Lower leg skin (tissue), 4 donors: Measurements from ENCODE around the gene DLGAP1. TPM values are rescaled to one million over a fixed set of nuclear protein-coding genes. Genes with fewer than 3 reads are reported as not detected.

Experiments
- DNase-seq, 2 donors: peaks; one replicate each; pipeline ENCODE4 v3.0.0-alpha.2; 2019; ENCODE audit warnings: low spot score in 2 of 2
- H3K4me3 ChIP-seq: fragments of 200-600 bp; sonication (generic); 2 replicates; pipeline ENCODE4 v1.5.1; 2017; ENCODE audit warnings: mild to moderate bottlenecking, low read depth; ENCODE audit not compliant: poor library complexity, severe bottlenecking
- CTCF ChIP-seq, 3 donors: fragments of 450-650 bp; IDR thresholded peaks; one replicate each; pipeline ENCODE4 v1.5.1; 2016; ENCODE audit warnings: antibody characterized with exemption in 3 of 3, mild to moderate bottlenecking in 3 of 3, moderate library complexity in 2 of 3
- POLR2A ChIP-seq, 2 donors: fragments of 450-650 bp; IDR thresholded peaks; one replicate each; pipeline ENCODE4 v1.6.1; 2016 to 2017; ENCODE audit warnings: antibody characterized with exemption in 2 of 2, mild to moderate bottlenecking in 1 of 2, moderate library complexity in 1 of 2
- WGBS, 2 donors: methylation state at CpG; one replicate each; pipeline ENCODE4 v1.1.5; 2018; 5-methylcytosine and 5-hydroxymethylcytosine counted together
- intact Hi-C: fragments of 100-400 bp; cut with DNase I; formaldehyde crosslinking; loops from one replicate; pipeline ENCODE4 v1.15.0; 2023; ENCODE audit warnings: low total_unique reads
- total RNA-seq, 4 donors: library from RNA; depleted of rRNA; stranded (reverse); fragments of >200 nt; gene quantifications; one replicate each; pipeline ENCODE4 v1.1.0, GENCODE V29; 2016

The DLGAP1 gene
- total RNA-seq, 4 donors from 2014 or later = 0.34 to 1.3 (median 0.82) TPM

GRCh38 chr18:3486512-3486911, 968.6 kb downstream of the DLGAP1 start:
- H3K4me3 ChIP-seq = no peak overlapping the region
- intact Hi-C loops = no loop called here
- WGBS, 2 donors = 68 to 71% methylated on average over 7 of the region's 7 CpGs
- no peak for DNase-seq
- TF ChIP-seq POLR2A (IDR thresholded peaks at IDR 0.05) (no peak), CTCF (IDR thresholded peaks at IDR 0.05) (no peak)

- WGBS, 2 donors = 77 to 90% methylated on average over 9 of the region's 9 CpGs
- intact Hi-C loops = no loop called here
- DNase-seq = no peak
- no peak overlapping the region for H3K4me3 ChIP-seq
- TF ChIP-seq POLR2A (IDR thresholded peaks at IDR 0.05) = no peak
- TF ChIP-seq CTCF (IDR thresholded peaks at IDR 0.05) = no peak
These were observed 969.7 kb downstream of the DLGAP1 start for GRCh38 chr18:3485153-3486149.

GRCh38 chr18:3482258-3482657, 972.8 kb downstream of the DLGAP1 start:
- H3K4me3 ChIP-seq = no peak overlapping the region
- TF ChIP-seq CTCF (IDR thresholded peaks at IDR 0.05) (no peak), POLR2A (IDR thresholded peaks at IDR 0.05) (no peak)
- intact Hi-C loops = no loop called here
- DNase-seq = no peak
- 80 to 81% methylated on average over 3 of the region's 3 CpGs for WGBS, 2 donors

GRCh38 chr18:3481696-3482210, 973.4 kb downstream of the DLGAP1 start:
- 60 to 64% methylated on average over 5 of the region's 5 CpGs for WGBS, 2 donors
- intact Hi-C loops = no loop called here
- no peak overlapping the region for H3K4me3 ChIP-seq
- TF ChIP-seq CTCF (IDR thresholded peaks at IDR 0.05) (no peak), POLR2A (IDR thresholded peaks at IDR 0.05) (no peak)
- DNase-seq = no peak

- H3K4me3 ChIP-seq = no peak overlapping the region
- no peak for TF ChIP-seq POLR2A (IDR thresholded peaks at IDR 0.05)
- no peak for TF ChIP-seq CTCF (IDR thresholded peaks at IDR 0.05)
- intact Hi-C loops = no loop called here
- no peak for DNase-seq
- WGBS, 2 donors = 95 to 97% methylated on average over 5 of the region's 5 CpGs
These were observed 974.1 kb downstream of the DLGAP1 start for GRCh38 chr18:3480827-3481573.
